GM19438 (cell line): Measurements from ENCODE around the gene ABCA7.

Source experiments
- ATAC-seq: cut with Tn5 transposase; IDR thresholded peaks from one replicate; pipeline ENCODE4 v1.9.1; 2021; ENCODE audit warnings: low read depth; ENCODE audit not compliant: unreplicated experiment

The ABCA7 gene

DNA sequence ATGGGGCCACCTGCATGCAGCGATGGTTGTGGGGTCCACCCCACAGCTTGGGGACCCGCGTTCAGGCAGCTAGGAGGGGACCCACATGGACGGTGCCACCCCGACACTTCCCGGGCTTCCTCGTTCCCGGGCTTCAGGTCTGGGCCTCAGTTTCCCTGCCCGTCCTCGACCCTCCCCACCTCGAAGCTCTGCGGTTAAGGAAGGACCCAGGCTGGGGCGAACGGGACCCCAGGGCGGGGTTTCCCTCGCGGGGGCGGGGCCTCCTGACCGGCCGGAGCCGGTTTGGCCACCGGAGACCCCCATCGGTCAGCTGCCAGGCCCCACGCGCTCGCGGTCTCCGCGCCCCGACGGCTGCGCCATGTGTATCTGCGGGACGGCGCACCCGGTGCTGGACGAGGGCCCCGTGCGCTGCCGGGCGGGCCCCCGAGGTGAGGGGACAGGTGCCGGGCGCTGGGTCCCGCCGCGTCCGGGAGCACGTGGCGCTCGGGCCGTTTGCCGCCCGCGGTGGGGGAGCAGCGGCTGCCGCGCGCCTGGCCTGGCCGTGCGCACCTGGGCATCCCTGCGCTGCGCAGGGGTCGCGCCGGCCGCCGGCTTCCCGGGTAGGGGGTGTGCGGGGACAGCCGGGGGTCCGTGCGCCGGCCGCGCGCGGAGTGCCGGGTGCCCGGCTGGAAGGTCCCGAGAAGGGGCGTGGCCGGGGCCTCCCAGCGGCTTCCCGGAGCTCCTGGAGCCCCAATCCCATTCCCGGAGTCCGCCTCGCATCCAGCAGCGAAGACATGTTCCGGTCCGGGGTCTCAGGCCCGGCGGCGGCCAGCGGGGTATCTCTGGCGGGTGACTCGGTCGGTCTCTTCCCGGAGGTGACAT, 31.3 kb downstream of the ABCA7 start:
- no peak for ATAC-seq

DNA sequence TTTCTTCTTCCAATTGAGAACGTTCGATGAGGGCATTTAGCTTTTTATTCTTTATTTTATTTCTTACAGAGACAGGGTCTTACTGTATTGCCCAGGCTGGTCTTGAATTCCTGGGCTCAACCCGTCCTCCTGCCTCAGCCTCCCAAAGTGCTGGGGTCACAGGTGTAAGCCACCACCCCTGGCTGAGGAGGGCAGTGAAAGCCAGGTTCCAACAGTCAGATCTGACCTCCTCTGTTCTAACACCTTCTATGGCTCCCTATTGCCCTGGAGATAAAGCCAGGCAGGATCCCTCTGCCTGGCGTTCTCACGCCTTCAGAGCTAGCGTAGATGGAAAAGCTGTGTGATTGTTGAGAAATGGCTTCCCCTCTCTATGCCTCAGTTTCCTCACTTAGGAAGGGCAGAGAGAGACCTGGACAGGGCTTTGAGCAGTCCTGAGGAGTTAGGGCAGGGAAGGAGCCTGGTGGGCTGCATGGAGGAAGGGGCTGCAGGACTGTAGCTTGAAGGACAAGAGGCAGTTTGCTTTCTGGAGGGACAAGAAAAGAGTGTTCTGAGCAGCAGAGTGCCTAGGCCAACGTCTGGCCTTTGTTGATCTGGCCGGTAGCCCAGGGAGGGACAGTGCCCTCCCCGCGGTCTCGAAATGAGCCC, 32.6 kb downstream of the ABCA7 start:
- ATAC-seq, result no peak

DNA sequence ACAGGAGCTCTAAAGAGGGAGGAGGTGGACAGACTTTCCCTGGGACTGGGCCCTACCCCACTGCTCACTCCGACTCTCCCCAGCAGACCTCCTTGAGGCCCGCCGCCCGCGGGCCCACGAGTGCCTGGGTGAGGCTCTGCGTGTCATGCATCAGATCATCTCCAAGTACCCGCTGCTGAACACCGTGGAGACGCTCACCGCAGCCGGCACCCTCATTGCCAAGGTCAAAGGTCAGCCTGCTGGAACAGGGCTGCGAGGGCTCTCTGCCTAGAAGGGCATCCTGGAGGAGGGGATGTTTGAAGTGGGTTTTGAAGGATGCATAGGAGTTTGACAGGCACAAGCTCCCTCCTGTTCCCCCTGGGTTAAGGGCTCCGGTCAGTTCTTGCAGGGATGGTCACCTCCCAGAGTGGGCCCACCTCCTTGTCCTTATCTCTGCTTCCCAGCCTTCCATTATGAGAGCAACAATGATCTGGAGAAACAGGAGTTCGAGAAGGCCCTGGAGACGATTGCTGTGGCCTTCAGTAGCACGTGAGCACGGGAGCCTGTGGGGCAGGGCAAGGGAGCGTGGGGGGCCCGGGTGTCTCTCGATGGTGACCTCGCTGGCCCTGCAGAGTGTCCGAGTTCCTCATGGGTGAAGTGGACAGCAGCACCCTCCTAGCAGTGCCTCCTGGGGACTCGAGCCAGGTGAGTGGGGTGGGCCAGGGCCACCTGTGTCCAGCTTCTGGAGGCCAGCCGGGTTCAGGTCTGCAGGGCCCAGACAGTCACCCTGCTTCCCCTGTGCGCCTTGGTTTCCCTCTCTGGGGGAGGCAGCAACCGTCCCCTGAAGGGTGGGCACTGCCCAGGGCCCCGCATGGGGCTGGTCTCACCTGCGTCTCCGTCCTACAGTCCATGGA, 33.4 kb downstream of the ABCA7 start:
- no peak for ATAC-seq

DNA sequence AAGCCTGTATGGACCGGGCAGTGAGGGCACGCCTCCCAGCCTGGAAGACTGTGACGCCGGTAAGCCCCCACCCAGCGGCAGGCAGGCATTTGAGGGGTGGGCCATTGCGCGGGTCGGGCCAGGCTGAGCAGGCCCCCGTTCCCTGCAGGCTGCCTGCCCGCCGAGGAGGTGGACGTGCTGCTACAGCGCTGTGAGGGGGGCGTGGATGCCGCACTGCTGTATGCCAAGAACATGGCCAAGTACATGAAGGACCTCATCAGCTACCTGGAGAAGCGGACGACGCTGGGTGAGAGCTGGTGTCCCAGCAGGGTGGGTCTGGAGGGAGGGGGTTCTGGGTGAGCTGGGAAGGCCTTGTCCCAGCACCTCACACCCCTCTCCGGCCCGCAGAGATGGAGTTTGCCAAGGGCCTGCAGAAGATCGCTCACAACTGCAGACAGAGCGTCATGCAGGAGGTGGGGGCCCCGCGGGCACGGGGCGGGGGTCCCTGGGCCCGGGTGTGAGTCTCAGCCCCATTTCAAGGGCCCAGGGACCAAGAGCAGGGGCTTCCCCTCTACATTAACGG, 34.1 kb downstream of the ABCA7 start:
- no peak for ATAC-seq

DNA sequence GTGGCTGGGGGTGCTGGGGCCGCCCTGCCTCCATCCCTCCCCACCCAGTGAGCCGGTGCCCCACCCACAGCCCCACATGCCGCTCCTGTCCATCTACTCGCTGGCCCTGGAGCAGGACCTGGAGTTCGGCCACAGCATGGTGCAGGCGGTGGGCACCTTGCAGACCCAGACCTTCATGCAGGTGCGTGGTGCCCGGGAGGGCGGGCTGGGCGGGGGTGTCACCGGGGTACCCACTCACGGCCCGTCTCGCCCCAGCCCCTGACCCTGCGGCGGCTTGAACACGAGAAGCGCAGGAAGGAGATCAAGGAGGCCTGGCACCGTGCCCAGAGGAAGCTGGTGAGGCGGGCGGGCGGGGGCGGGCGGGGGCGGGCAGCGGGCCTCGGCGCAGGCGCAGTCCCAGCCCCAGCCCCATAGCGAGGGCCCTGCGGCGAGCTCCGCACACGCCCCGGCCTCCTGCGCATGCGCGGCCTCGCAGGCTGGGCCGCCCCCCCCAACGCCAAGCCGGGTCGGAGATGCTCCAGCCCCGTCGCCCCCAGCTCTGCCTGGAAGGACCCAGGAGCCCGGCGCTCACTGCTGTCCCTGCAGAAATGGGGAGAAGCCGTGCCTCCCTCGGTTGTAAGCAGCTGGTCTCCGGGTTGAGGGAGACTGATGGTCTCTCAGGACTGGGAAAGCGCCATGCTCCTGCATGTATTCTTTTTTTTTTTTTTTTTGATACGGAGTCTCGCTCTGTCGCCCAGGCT, 34.8 kb downstream of the ABCA7 start:
- ATAC-seq, result no peak

DNA sequence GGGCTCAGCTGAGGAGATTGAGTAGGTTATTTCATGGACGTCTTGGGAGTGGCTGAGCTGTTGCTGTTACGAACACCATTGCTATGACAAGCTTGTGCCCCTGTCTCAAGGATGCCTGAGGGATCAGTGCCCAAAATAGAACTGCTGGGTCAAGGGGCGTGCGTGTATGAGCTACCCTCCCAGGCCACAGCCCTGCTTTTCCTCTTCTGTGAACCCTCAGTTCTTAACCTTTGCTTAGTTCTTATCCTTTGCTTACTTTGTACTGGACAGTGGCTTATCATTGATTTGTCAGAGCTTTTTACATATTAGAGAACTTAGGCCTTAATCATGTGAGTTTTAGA, 36.1 kb downstream of the ABCA7 start:
- ATAC-seq, result no peak

DNA sequence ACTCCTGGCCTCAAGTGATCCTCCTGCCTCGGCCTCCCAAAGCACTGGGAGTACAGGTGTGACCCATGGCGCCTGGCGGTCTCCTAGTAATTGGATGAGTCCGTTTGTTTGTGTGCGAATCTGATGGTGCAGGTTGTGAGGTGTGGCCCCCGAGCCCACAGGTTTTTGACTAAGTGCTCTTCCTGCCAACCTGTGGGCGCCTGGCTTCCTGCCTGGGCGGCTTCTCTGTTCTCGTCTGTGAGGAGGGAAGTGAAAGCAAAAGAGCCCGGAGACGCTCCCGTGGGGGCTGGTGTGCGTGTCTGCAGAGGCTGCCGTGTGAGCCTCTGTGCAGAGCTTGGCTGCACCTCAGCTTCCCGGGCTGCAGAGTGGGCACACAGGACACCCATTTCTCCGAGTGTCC, 37.0 kb downstream of the ABCA7 start:
- ATAC-seq, result peak; percentile 52

DNA sequence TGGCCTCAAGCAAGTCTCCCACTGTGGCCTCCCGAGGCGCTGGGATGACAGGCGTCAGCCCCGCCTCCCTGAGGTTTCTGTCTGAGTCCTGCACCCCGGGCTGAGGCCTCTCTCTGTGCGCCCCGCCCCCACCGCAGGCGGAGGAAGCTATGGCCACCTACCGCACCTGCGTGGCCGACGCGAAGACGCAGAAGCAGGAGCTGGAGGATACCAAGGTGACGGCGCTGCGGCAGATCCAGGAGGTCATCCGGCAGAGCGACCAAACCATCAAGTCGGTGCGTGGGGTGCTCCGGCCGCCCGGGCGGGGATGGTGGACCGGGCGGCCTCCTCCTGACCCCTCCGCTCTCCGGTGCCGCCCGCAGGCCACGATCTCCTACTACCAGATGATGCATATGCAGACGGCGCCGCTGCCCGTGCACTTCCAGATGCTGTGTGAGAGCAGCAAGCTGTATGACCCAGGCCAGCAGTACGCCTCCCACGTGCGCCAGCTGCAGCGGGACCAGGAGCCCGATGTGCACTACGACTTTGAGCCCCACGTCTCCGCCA, 39.7 kb downstream of the ABCA7 start:
- no peak for ATAC-seq

DNA sequence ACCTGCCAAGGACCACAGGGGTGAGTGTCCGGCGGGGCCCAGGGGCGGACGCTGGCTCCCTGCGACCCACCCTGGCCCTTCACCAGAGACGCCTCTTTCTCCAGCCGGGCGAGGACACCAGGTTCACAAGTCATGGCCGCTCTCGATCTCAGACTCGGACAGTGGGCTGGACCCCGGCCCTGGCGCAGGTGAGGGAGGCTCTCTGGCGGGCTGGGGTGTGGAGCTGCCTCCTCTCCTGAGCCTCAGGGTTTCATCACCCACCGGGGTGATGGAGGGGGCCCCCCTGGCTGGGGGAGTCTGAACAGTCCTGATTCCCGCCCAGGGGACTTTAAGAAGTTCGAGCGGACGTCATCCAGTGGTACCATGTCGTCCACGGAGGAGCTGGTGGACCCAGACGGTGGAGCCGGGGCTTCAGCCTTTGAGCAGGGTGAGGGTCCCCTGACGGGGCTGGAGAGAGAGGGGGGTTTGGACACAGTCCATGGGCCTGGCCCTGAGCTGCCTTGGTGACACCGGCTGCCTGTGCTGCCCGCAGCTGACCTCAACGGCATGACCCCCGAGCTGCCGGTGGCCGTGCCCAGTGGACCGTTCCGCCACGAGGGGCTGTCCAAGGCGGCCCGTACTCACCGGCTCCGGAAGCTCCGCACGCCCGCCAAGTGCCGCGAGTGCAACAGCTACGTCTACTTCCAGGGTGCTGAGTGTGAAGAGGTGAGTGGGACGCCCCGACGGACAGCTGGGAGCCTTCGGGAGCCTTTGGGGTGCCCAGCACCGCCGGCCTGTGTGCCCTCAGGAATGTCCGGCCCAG, 40.7 kb downstream of the ABCA7 start:
- no peak for ATAC-seq

DNA sequence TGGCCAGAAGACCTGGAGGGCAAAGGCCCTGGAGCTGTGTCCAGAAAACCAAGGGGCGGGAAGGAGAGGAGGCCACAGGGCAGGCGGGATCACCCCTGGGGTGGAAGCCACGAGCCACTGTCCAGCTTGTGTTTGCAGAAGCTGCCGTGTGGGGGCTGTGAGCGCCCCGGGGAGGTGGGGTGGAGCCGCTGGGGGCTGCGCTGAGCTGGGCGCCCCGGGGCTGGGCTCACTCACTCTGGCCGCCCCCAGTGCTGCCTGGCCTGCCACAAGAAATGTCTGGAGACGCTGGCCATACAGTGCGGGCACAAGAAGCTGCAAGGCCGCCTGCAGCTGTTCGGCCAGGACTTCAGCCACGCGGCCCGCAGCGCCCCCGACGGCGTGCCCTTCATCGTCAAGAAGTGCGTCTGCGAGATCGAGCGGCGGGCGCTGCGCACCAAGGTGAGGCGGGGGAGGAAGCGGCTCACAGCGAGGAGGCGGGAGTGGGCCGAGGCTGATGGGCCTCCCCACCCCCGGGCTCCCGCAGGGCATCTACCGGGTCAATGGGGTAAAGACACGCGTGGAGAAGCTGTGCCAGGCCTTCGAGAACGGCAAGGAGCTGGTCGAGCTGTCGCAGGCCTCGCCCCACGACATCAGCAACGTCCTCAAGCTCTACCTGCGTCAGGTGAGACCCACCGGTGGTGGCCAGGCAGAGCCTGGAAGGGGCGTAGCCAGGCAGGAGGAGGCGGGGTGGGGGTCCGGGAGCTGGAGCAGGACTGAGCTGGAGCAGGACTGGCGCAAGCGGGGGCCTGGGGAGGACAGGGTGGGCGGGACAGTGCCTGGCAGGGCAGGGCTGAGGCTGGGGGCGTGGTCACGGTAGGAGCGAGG, 41.6 kb downstream of the ABCA7 start:
- no peak for ATAC-seq

DNA sequence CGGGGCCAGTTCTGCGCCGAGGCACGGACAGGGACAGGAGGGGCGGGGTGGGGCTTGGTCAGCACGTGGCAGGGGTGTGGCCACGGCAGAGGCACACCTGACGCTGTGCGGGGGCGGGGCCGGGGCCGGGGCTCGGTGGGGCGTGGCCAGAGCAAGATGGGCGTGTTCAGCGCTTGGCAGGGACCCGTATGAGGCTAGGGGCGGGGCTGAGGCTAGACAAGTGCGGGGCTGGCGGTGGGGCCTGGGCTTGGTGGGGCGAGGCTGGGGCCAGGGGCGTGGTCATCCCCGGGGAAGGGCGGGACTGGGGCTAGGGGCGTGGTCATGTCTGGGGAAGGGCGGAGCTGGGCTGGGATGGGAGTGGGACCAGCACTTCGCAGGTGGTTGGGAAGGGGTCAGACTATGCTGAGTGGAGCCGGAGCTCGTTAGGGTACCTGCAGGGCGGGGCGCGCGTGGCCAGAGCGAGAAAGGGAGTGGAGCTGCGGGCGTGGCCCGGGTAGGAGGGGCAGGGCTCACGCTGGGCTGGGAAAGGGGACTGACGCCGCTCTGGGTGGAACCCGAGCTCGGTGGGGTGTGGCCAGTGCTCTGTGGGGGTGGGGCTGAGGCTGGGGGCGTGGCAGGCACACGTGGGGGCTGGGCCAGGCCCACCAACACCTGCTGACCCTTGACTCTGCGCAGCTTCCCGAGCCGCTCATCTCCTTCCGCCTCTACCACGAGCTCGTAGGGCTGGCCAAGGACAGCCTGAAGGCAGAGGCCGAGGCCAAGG, 42.4 kb downstream of the ABCA7 start:
- no peak for ATAC-seq

DNA sequence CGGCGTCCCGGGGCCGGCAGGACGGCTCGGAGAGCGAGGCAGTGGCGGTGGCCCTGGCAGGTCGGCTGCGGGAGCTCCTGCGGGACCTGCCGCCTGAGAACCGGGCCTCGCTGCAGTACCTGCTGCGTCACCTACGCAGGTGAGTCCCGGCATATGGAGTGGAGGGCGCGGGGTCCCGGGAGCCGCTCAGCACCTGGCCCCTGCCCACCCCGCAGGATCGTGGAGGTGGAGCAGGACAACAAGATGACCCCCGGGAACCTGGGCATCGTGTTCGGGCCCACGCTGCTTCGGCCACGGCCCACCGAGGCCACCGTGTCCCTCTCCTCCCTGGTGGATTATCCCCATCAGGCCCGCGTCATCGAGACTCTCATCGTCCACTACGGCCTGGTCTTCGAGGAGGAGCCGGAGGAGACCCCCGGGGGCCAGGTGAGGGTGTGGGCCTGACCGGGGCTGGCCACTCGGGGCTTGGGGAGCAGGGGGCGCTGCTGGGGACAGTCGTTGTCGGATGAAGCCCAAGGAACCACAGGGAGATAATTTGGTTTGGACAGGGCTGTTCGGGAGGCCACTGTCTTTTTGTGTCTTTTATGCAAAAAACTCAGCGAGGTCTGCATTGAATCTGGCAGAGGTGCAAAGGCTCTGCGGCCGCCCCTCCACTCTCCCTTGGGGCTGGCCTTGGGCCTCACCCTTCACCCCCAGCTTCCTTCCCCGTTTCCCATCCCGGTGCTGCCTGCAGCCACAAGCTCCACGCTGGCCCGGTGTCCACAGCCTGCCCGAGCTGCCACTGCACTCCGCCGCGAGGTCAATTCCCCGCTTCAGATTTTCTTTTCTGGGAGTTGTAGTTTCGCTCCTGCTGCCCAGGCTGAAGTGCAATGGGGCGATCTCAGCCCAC, 43.3 kb downstream of the ABCA7 start:
- no peak for ATAC-seq

DNA sequence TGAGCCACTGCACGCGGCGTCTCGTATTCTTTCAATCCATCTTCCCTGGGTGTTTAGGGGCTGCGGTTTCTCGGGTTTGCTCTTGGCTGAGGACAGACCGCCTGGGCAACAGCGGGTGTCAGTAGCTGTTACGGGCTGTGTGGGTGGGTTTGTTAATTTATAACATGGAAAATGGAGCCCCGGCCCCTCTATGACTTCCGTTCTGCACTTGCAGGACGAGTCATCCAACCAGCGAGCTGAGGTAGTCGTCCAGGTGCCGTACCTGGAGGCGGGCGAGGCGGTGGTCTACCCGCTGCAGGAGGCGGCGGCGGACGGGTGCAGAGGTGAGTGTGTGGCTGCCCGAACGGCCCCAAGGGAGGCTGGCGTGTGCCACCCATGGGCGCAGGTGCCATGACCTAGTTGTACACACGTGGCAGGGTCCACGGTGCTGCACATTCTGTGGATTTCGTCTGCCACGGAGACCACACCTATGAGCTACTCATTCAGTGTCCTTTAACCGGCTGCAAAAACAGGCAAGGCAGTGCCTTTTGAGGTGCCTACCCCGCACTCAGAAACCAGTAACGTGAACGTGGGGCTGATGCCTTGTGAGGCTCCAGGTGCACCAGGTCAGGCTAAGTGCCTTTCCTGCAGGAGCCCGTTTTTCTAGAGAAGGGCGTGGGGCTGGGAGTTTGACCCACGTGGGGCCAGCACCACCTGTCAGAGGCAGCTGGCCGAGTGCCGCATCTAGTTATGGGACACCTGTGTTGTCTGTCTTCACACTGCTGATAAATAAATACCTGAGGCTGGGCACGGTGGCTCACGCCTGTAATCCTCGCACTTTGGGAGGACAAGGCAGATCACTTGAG, 44.3 kb downstream of the ABCA7 start:
- ATAC-seq, result no peak

DNA sequence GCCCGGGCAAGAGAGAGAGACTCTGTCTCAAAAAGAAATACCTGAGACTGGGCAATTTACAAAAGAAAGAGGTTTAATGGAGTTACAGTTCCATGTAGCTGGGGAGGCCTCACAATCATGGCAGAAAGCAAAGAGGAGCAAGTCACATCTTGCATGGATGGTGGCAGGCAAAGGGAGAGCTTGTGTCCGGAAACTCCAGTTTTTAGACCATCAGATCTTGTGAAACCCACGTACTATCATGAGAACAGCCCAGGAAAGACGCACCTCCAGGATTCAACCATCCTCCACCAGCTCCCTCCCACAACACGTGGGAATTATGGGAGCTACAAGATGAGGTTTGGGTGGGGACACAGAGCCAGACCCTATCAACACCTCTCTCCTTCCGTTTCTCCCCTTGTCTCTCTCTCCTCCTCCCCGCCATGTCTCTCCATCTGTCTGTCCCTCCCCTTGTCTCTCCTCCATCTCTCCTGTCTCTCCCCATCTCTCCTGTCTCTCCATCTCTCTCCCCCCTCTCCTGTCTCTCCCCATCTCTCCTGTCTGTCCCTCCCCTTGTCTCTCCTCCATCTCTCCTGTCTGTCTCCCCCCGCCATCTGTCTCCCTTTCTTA, 45.2 kb downstream of the ABCA7 start:
- ATAC-seq, result no peak

DNA sequence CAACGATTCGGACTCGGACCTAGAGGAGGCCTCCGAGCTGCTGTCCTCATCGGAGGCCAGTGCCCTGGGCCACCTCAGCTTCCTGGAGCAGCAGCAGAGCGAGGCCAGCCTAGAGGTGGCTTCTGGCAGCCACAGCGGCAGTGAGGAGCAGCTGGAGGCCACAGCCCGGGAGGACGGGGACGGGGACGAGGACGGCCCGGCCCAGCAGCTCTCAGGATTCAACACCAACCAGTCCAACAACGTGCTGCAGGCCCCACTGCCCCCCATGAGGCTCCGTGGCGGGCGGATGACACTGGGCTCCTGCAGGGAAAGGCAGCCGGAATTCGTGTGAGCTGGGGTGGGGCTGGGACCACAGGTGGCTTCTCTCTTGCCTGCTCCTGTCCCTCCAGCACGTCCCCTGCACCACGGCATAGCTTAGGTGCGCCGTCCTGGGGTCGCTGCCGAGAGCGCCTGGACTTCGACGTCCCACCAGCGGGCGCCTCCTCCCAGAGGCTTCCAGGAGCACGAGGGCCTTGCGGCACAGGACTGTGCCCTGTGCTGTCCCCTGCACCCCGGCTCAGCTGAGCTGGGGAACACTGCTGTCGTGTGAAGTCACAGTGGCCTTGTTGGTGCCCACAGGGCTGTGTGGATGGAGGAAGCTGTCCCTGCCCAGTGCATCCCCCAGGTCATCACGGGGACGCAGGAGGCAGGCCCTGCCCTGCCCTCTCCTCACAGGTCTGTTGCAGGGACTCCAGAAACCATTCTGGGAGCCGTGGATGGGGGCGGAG, 46.0 kb downstream of the ABCA7 start:
- ATAC-seq, result no peak
